Fibroblast of skin of left quadriceps (primary cell): ENCODE measurements around the gene TSPAN31.
A peak's percentile ranks its signal among the peaks of the same experiment; 100 is the strongest.
"Not testable (repeated sequence)": the region's sequence is repeated elsewhere in the genome, so short reads cannot be mapped to it uniquely, and the experiment has no call there.

Experiments used
- DNase-seq, 2 experiments: peaks; one replicate each; pipeline ENCODE4 v3.0.0-alpha.2; 2013; ENCODE audit warnings: low read depth in 2 of 2

TSPAN31 gene

DNA sequence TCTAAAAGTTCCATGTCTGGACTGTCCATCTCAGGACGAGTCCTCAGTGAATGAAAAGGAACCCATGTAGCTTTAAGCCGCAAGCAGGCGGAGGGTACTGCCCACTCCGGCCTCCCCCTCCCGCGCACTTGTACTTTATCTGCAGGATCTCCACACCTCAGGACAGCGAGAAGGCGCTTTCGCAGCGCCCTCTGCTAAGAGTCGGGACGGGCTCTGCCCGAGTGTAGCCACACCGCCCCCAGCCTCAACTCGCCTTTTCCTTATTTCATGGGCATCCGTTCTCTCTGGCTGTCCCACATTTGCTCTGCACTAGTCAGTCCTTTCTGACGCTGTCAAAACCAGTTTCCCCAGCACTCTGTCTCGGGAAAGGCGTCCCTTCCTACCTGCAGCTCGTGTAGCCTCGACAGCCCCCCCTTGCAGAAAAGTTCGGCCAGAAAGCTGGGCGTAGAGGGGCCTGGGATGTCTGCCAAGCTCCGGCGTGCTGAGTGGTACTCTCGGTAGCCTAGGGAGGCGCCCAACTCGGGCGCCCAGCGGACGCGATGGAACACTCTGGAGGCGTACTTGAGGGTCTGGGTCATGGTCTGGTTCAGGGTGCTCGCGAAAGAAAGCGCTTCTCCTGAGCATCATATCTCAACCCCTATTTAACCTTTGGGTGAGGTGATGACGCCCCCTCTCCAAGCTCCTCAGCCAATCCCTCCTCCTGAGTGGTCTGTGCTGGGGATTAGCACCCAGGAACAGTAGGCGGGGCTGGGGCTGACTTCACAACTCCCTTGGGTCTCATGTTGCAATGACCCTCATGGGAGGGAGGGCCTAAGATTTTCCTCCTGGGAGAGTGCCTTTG, 21.8 kb downstream of the TSPAN31 start, which contains the start of gene CYP27B1:
Gene CYP27B1, minus strand, starts transcription at position 615 of the 841 bp plus-strand sequence. Its CDS starts 37 bp downstream, at position 578.
- DNase-seq, result no peak

- no peak for DNase-seq
These were observed 22.5 kb downstream of the TSPAN31 start for GRCh38 chr12:57767305-57767698.

DNA sequence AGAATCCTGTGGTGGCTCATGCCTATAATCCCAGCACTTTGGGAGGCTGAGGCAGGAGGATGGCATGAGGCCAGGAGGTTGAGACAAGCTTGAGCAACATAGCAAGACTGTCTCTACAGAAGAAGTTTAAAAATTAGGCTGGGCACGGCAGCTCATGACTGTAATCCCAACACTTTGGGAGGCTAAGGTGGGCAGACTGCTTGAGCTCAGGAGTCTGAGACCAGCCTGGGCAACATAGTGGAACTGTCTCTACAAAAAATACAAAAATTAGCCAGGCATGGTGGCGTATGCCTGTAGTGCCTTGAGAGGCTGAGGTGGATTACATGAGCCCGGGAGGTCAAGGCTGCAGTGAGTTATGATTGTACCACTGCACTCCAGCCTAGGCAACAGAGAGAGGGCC, 23.0 kb downstream of the TSPAN31 start:
- DNase-seq, result no peak

- DNase-seq, result no peak
These were observed 24.8 kb downstream of the TSPAN31 start for GRCh38 chr12:57769594-57769993.

DNA sequence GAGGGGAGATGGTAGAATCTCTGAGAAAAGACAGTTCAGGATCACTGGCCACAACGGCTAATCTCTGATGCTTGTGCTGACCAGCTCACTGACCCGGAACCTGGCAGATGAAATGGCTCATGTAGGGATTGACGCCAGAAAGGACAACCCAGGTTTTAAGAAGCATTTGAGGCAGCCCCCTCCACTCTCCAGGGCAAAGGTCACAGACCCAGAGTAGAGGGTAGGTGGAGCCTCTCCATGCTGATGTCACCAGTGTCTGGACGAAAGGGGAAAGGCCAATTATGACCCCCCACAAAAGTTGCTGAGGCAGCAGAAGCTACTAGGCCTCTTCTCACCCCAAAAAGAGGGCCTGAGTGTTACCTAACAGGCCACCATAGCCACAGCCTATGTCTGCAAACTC, 25.9 kb downstream of the TSPAN31 start:
- no peak for DNase-seq

DNA sequence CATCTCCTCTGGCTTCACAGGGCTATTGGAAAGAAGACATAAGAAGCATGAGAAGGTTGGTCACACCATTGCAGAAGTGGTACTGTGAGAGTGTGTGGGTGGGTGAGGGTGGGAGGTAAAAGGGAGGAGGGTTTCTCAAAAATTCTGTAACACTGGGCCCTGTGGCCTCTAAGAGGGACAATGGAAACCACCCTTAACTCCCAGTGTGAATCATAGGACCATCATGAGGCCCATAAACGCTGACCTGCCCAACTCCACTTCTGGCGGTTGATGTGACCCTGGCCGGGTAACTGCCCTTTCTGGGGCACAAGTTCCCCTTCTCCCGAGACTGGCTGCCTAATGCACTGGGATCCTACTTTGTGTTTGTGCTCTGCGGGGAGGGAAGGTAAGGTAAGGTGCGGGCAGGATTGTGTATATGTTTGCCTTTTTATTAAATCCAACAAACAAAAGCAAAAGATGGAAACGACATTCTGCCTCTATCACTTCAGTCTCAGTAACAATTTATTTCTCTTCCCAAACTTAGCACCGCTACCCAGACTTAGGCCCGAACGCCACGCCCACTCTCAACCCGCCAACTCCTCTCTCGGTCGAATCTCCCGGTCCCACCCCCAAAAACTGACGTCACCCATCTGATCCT, 26.5 kb downstream of the TSPAN31 start:
- DNase-seq, result peak; percentile 81 to 83

DNA sequence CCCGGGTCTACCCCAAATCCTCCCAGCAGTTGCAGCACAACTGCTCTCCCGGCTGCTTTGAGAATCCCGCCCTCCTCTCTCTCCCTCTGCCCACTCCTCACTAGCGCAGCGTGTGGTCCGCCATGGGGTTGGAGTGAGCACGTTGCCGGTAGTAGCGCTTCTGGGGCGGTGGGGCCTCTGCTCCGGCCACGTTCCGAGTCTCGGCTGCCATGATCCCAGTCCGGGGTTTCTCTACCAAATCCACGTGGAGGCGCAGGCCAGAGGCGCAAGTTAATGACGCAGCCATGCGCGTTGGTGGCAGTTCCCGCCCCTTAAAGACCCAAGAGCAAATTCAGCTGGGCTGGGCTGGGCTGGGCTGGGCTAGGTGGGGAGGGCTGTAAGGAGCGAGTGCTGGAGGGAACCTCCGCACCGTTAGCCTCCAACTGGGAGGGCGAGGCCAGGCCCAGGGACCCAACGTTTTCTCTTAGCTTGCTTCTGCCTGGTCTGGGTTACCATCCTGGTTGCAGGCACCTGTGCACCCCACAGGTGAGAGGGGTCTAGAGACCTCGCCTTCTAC, 27.1 kb downstream of the TSPAN31 start, which contains the start of gene METTL1:
Gene METTL1, minus strand, starts transcription at position 233 of the 556 bp plus-strand sequence. Its CDS starts 22 bp downstream, at position 211.
- peak; percentile 92 to 93 for DNase-seq

GRCh38 chr12:57772429-57773322, 27.8 kb downstream of the TSPAN31 start, which contains the start of gene EEF1AKMT3:
EEF1AKMT3 (plus strand) TSS chr12:57772614; CDS start chr12:57772725, 111 bp downstream.
- DNase-seq, result no peak

DNA sequence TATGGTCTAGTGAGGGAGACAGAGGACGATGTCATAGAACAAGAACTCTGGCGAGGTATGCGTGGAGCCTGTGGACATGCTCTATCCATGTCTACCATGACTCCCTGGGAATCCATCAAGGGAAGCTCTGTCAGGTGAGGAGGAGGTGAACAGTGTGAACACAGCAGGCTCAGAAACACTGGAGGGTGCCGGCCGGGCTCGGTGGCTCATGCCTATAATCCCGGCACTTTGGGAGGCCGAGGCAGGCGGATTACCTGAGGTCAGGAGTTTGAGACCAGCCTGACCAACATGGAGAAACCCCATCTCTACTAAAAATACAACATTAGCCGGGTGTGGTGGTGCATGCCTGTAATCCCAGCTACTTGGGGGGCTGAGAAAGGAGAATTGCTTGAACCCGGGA, 29.8 kb downstream of the TSPAN31 start:
- DNase-seq, result not testable (repeated sequence)

DNA sequence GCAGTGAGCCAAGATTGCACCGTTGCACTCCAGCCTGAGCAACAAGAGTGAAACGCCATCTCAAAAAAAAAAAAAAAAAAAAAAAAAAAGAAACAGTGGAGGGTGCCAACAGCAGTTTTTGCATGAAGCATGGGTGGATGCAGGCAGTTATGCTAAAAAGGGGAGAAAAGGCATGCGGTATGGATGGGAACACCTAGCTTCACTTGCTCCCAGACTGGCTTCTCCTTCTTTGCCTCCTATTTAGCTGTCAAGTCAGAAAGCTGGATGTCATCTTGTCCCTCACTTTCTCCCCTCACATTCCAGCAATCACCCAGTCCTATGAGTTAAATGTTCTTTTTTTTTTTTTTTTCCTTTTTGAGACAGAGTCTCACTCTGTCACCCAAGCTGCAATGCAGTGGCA, 30.2 kb downstream of the TSPAN31 start:
- DNase-seq, result no peak

DNA sequence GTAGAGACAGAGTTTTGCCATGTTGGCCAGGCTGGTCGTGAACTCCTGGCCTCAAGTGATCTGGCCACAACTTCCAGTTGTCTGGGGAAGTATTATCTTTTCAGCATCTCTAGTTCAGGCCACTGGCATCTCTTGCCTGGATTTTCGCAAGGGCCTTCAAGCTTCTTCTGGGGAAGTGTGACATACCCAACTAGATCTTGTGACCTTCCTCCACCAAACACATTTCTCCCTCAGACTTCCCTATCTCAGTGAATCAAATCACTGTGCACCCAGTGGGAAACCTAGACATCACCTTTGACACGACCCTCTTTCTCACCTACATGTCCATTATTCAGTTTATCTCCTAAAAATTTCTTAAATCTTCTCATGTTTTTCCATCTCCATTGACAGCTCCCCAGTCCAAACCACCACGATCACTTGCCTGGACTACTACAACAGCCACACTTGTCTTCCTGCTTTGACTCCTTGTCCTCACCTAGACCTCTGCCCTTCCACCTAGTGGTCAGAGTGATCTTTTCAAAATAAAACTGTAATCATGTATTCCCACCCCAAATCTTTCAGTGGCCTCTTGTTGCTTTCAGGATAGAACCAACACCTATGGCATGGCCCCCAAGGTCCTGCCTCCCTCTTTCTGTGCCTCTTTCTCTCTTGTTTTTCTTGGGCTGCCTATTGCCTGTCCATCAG, 30.9 kb downstream of the TSPAN31 start:
- DNase-seq, result no peak

DNA sequence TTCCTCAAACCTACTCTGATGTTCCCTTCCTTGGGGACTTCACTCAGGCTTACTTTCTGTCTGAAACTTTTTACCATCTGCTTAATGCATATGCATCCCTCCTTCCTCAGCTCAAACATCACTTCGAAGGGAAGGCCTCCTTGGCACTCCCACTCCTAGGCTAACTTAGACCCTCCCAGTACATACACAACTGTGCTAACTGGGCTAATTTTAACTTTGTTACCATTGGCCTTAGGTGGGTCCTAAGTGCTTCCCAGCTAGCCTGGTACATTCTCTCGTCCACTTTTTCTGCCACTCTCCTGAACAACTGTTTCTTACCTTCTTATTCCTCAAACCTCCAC, 31.4 kb downstream of the TSPAN31 start:
- DNase-seq, result no peak

DNA sequence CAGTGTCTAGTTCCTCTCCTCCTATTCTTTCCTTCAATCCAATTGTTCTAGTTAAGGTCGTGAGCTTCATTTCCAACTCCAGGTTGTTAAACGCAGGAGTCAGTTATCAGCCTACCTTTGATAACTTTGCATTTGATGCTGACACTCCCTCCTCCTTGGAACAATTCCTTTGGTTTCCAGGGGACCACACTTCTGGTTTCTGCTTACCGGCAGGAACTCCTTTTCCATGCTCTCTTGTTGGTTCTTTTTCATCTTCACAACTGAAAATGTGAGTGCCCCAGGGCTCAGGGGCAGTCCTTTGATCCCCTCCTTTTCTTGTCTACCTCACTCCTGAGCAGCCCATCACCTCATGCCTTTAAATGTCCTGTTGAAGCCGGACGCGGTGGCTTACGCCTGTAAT, 32.5 kb downstream of the TSPAN31 start:
- DNase-seq, result no peak

DNA sequence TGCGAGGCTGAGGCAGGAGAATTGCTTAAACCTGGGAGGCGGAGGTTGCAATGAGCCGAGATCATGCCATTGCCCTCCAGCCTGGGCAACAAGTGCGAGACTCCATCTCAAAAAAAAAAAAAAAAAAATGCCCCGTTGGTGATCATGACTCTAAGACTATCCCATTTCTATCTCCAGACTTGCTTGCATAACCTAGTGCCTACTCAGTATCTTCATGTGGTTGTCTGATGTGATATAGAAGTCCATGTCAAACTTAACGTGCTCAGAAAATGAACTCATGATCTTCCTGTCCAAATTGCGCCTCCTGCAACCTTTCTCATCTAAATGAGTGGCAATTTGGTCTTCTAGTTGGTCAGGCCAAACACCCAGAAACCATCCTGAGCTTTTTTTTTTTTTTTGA, 33.1 kb downstream of the TSPAN31 start:
- DNase-seq, result no peak

GRCh38 chr12:57779736-57780135, 34.9 kb downstream of the TSPAN31 start:
- DNase-seq, result no peak

DNA sequence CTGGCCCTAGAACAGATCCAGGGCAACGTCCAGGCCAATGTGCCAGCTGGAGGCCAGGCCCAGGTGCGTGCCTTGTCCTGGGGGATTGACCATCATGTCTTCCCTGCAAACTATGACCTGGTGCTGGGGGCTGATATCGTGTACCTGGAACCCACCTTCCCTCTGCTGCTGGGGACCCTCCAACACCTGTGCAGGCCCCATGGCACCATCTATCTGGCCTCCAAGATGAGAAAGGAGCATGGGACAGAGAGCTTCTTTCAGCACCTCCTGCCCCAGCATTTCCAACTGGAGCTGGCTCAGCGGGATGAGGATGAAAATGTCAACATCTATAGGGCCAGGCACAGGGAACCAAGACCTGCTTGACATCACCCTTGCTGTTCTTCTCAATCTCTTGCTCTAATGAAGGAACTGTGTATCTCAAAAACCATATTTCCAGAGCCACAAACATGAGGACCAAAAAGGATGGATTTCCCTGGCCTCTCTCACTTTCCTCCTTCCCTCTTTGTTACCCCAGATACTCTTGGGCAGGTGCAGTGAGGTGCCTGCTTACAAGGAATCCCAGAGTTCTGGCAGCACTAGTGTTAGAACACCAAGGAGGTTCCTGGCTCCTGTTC, 35.6 kb downstream of the TSPAN31 start:
- DNase-seq, result no peak

DNA sequence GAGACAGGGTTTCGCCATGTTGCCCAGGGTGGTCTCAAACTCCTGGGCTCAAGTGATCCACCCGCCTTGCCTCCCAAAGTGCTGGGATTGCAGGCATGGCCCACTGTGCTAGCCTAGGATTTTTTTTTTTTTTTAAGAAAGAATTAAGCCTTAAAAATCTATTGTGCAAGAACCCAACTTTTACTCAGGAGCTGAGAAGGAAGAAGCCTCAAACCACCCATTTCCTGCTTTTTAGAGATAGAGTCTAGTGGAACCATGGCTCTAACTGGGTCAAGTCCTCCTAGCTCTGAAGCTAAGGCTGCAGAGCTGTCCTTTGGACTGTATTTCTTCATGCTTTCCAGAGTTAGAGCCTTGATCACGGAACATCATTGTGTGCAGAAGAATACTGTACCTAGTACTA, 36.4 kb downstream of the TSPAN31 start:
- no peak for DNase-seq

DNA sequence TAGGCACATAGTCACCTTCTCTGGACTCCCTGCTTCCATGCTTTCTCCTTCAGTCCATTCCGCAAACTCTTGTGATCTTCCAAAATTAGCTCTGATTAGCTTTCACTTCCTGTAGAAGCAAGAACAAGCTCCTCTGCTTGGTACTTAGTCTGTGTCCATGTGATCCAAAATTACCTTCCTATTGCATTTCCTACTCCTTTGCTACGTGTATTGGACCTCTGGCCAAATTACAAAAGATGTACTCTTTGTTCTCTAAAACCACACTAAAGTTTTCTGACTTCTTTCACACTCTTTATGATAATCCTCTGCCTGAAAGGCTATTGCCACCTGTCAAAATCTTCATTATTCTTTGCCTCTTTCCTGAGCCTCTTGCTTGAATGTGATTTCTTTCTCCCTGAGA, 37.0 kb downstream of the TSPAN31 start:
- DNase-seq, result no peak

GRCh38 chr12:57782243-57782607, 37.4 kb downstream of the TSPAN31 start:
- DNase-seq, result no peak

DNA sequence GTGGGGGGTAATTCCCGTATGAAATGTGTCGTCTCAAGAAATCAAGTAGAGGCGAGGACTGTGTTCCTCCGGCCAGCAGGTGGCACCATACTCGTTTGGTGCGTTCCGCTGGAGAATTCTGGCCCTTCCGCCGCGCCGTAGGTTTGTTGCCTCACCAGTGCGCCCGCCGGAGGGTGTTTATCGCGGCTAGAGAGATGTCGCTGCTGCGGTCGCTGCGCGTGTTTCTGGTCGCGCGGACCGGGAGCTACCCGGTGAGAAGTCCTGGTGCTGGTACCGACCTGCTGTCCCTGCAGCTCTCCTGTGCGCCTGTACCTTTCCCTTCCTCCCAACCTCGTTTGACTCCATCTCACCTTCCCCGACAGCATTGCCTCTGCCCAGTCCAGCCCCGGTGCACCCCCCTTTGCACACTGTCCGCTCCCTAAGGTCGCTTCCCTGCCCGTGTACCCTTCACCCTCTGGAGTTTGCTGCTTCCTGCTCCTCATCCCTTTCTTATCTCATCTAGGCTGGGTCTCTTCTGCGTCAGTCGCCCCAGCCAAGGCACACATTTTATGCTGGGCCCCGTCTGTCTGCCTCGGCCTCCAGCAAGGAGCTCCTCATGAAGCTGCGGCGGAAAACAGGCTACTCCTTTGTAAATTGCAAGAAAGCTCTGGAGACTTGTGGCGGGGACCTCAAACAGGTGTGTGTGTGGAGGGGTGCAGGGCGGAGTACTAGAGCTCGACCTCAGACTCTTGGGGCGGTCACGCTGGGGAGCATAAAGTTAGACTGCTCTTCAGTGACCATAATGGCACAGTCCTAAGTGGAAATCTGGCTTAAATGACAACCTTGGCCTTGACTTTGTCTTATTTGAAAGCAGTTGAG, 38.0 kb downstream of the TSPAN31 start, which contains the start of gene TSFM:
Gene TSFM, plus strand, starts transcription at position 180 of the 858 bp plus-strand sequence. Its CDS starts 15 bp downstream, at position 195.
- peak; percentile 82 to 85 for DNase-seq
